H1 (cell line): Measurements from ENCODE around the gene MYO1A. TPM values are rescaled to one million over a fixed set of nuclear protein-coding genes. Genes with fewer than 3 reads are reported as not detected.

Source experiments
- ATF2 ChIP-seq: IDR thresholded peaks from 2 replicates; pipeline ENCODE4 v1.6.1; 2012; ENCODE audit warnings: low read length, inconsistent platforms
- EP300 ChIP-seq, 2 experiments: IDR thresholded peaks; 1 replicate in 1 of 2; 2 replicates in 1 of 2; pipeline ENCODE4 v1.6.1; 2011 to 2012; ENCODE audit warnings: low read depth in 2 of 2, low read length in 2 of 2, mild to moderate bottlenecking in 2 of 2, borderline replicate concordance in 1 of 2, inconsistent platforms in 1 of 2, moderate library complexity in 1 of 2
- JUN ChIP-seq: IDR thresholded peaks from 2 replicates; pipeline ENCODE4 v1.6.1; 2011; ENCODE audit warnings: low read depth, mild to moderate bottlenecking, improper control_type of control experiment, low read length
- MAFK ChIP-seq: IDR thresholded peaks from 2 replicates; pipeline ENCODE4 v1.6.1; 2012; ENCODE audit warnings: low read depth, mild to moderate bottlenecking, improper control_type of control experiment, low read length
- SIX5 ChIP-seq: IDR thresholded peaks from 2 replicates; pipeline ENCODE4 v1.6.1; 2011; ENCODE audit warnings: mild to moderate bottlenecking, low read depth, low read length
- SP2 ChIP-seq: IDR thresholded peaks from 2 replicates; pipeline ENCODE4 v1.6.1; 2012; ENCODE audit warnings: mild to moderate bottlenecking, low read length, inconsistent platforms
- TAF7 ChIP-seq: optimal IDR thresholded peaks from 2 replicates; pipeline ENCODE3; 2011; ENCODE audit warnings: low read depth, mild to moderate bottlenecking, inconsistent platforms, low read length, moderate library complexity, borderline replicate concordance
- polyA plus RNA-seq, 7 experiments: library from polyadenylated mRNA; depleted of rRNA in 3 of 7; stranded (reverse) in 5 of 7; unstranded in 2 of 7; fragments of >200 nt in 5 of 7; fragments of 200-250 nt in 2 of 7; gene quantifications; 1 replicate in 5 of 7; 2 replicates in 1 of 7; 4 replicates in 1 of 7; pipeline versions ENCODE4 v1.2.1 to v1.2.3, GENCODE V29; 2011 to 2013; ENCODE audit warnings: missing spikeins in 2 of 7, mixed read lengths in 2 of 7
- total RNA-seq: library from RNA; stranded (reverse); fragmentation: NEBNext Ultra II Directional; extraction: Animal tissue kit (Norgen Biotek cat#: 25700); gene quantifications from 2 replicates; pipeline ENCODE4 v1.2.1, GENCODE V29; 2021
- TF ChIP-seq, protein P1 (sequence below): fragments of 300-600 bp; sonication (generic); IDR thresholded peaks from 2 replicates; pipeline ENCODE4 v1.7.1; 2012; ENCODE audit warnings: low read length, moderate library complexity, mild to moderate bottlenecking, inconsistent platforms; ENCODE audit not compliant: insufficient replicate concordance

The MYO1A gene
- total and polyA plus RNA-seq, 2 of the 8 experiments (the other 6 are each of a cell fraction or from before 2014, with no cell fraction given), result 0.54 to 0.77 TPM

GRCh38 chr12:57090924-57091637, 41.2 kb upstream of the MYO1A start (continued):
- TF ChIP-seq, protein P1, sequence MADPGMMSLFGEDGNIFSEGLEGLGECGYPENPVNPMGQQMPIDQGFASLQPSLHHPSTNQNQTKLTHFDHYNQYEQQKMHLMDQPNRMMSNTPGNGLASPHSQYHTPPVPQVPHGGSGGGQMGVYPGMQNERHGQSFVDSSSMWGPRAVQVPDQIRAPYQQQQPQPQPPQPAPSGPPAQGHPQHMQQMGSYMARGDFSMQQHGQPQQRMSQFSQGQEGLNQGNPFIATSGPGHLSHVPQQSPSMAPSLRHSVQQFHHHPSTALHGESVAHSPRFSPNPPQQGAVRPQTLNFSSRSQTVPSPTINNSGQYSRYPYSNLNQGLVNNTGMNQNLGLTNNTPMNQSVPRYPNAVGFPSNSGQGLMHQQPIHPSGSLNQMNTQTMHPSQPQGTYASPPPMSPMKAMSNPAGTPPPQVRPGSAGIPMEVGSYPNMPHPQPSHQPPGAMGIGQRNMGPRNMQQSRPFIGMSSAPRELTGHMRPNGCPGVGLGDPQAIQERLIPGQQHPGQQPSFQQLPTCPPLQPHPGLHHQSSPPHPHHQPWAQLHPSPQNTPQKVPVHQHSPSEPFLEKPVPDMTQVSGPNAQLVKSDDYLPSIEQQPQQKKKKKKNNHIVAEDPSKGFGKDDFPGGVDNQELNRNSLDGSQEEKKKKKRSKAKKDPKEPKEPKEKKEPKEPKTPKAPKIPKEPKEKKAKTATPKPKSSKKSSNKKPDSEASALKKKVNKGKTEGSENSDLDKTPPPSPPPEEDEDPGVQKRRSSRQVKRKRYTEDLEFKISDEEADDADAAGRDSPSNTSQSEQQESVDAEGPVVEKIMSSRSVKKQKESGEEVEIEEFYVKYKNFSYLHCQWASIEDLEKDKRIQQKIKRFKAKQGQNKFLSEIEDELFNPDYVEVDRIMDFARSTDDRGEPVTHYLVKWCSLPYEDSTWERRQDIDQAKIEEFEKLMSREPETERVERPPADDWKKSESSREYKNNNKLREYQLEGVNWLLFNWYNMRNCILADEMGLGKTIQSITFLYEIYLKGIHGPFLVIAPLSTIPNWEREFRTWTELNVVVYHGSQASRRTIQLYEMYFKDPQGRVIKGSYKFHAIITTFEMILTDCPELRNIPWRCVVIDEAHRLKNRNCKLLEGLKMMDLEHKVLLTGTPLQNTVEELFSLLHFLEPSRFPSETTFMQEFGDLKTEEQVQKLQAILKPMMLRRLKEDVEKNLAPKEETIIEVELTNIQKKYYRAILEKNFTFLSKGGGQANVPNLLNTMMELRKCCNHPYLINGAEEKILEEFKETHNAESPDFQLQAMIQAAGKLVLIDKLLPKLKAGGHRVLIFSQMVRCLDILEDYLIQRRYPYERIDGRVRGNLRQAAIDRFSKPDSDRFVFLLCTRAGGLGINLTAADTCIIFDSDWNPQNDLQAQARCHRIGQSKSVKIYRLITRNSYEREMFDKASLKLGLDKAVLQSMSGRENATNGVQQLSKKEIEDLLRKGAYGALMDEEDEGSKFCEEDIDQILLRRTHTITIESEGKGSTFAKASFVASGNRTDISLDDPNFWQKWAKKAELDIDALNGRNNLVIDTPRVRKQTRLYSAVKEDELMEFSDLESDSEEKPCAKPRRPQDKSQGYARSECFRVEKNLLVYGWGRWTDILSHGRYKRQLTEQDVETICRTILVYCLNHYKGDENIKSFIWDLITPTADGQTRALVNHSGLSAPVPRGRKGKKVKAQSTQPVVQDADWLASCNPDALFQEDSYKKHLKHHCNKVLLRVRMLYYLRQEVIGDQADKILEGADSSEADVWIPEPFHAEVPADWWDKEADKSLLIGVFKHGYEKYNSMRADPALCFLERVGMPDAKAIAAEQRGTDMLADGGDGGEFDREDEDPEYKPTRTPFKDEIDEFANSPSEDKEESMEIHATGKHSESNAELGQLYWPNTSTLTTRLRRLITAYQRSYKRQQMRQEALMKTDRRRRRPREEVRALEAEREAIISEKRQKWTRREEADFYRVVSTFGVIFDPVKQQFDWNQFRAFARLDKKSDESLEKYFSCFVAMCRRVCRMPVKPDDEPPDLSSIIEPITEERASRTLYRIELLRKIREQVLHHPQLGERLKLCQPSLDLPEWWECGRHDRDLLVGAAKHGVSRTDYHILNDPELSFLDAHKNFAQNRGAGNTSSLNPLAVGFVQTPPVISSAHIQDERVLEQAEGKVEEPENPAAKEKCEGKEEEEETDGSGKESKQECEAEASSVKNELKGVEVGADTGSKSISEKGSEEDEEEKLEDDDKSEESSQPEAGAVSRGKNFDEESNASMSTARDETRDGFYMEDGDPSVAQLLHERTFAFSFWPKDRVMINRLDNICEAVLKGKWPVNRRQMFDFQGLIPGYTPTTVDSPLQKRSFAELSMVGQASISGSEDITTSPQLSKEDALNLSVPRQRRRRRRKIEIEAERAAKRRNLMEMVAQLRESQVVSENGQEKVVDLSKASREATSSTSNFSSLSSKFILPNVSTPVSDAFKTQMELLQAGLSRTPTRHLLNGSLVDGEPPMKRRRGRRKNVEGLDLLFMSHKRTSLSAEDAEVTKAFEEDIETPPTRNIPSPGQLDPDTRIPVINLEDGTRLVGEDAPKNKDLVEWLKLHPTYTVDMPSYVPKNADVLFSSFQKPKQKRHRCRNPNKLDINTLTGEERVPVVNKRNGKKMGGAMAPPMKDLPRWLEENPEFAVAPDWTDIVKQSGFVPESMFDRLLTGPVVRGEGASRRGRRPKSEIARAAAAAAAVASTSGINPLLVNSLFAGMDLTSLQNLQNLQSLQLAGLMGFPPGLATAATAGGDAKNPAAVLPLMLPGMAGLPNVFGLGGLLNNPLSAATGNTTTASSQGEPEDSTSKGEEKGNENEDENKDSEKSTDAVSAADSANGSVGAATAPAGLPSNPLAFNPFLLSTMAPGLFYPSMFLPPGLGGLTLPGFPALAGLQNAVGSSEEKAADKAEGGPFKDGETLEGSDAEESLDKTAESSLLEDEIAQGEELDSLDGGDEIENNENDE, result no peak
- TF ChIP-seq EP300 (IDR thresholded peaks at IDR 0.05; ENCODE audit: borderline replicate concordance in 1 of 2, low read depth in 2 of 2, low read length in 2 of 2), result no peak
- no peak for TF ChIP-seq ATF2
- TF ChIP-seq SIX5, result no peak
- no peak for TF ChIP-seq TAF7
- TF ChIP-seq SP2, result no peak
- TF ChIP-seq JUN, result no peak
- TF ChIP-seq MAFK, result no peak
